Heart left ventricle (tissue), 13 donors: ENCODE data around the gene KRABD2.

Experiments used
- POLR2A ChIP-seq, 2 donors: fragments of 450-650 bp; IDR thresholded peaks; one replicate each; pipeline ENCODE4 v1.6.1; 2017; ENCODE audit warnings: antibody characterized with exemption in 2 of 2, mild to moderate bottlenecking in 2 of 2, moderate library complexity in 2 of 2
- TF ChIP-seq, protein P1 (sequence below), 12 donors: fragments of 200-600 bp; sonication (generic) in 4 of 12; IDR thresholded peaks; one replicate each; pipeline versions ENCODE4 v1.5.0 to v1.8.0; 2018 to 2022; ENCODE audit warnings: antibody characterized with exemption in 12 of 12, mild to moderate bottlenecking in 5 of 12
- donor health status: ischemic (EF 13 %, LVEDD 7.1; RV severe dilation, severe dysfunction).
- donor health status: DM: no; HTN: yes; CAD: no.
- donor health status: DM: no; HTN: no; CAD: no.
- donor health status: ischemic (EF 25% LVEDD 6.9; RV normal size, moderate dysfunction).
- donor health status: ischemic (EF 25% LVEDD 5.7; RV mildly dilated, moderate dysfunction).
- donor health status: ischemic (EF 35%, LVEDD 5.7; RV mildly dilated, moderate dysfunction).
- donor health status: nonischemic (EF 11% LVEDD 7.7; RV severe dilation, severe dysfunction).
- donor health status: DM: yes; HTN: yes; CAD: no.
- donor health status: PGD.
- donor health status: ischemic (EF 29% LVEDD 5.4; RV normal size, mild dysfunction).
- donor health status: nonischemic (EF 23%, LVEDD 6.1; RV moderate dilation, normal function).

DNA sequence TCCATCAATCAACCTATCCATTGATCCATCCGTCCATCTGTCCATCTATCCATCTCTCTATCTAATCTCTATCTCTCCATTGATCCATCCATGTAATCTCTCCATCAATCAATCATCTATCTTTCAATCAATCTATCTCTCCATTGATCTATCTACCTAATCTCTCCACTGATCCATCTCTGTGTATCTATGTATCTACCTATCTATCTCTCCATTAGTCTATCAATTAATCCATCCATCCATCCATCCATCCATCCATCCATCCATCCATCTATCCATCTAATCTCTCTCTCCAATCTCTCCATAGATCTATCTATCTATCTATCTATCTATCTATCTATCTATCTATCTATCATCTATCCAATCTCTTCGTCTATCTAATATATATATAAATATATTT, 24.6 kb upstream of the KRABD2 start:
- TF ChIP-seq, protein P1, sequence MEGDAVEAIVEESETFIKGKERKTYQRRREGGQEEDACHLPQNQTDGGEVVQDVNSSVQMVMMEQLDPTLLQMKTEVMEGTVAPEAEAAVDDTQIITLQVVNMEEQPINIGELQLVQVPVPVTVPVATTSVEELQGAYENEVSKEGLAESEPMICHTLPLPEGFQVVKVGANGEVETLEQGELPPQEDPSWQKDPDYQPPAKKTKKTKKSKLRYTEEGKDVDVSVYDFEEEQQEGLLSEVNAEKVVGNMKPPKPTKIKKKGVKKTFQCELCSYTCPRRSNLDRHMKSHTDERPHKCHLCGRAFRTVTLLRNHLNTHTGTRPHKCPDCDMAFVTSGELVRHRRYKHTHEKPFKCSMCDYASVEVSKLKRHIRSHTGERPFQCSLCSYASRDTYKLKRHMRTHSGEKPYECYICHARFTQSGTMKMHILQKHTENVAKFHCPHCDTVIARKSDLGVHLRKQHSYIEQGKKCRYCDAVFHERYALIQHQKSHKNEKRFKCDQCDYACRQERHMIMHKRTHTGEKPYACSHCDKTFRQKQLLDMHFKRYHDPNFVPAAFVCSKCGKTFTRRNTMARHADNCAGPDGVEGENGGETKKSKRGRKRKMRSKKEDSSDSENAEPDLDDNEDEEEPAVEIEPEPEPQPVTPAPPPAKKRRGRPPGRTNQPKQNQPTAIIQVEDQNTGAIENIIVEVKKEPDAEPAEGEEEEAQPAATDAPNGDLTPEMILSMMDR (IDR thresholded peaks at IDR 0.05): no peak
- no peak for TF ChIP-seq POLR2A (IDR thresholded peaks at IDR 0.05)
